NCI-H187 (cell line): ENCODE measurements around the gene IGFALS.
A peak's percentile ranks its signal among the peaks of the same experiment; 100 is the strongest.

Experiments
- DNase-seq, 2 experiments: peaks; one replicate each; lab custom pipeline; 2025; lab: John Stamatoyannopoulos, UW

IGFALS gene

DNA sequence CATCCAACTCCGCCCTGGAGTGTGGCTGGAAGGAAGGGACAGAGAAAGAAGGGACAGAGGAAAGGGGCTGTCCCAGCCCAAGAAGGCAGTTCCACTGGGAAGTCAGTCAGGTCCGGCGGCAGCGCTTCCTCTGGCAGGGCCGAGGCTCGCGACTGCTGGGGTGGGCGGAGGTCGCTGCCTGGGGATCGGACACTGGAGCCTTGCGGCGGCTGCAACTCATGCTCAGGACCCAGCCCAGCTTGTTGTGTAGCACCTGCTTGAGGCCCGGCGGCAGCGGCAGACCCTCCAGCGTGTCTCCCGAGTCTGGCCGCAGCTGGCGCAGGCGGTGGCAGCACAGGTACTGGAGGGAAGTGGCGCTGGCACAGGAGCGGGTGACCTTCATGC lies 16.5 kb downstream of the IGFALS start:
- DNase-seq = no peak

DNA sequence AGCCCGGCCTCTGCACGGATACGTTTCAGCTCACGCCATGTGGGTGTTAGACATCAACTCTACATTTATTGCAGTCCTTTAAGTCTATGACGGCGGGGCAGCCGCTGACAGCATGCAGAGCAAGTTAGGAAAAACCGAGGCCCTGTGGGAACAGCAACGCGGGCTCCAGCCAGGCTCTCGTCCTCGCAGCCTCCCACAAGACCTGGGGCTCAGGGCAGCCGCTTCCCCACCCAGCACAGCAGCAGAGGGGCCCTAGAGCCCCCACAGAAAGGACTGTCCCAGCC lies 16.9 kb downstream of the IGFALS start:
- no peak for DNase-seq

DNA sequence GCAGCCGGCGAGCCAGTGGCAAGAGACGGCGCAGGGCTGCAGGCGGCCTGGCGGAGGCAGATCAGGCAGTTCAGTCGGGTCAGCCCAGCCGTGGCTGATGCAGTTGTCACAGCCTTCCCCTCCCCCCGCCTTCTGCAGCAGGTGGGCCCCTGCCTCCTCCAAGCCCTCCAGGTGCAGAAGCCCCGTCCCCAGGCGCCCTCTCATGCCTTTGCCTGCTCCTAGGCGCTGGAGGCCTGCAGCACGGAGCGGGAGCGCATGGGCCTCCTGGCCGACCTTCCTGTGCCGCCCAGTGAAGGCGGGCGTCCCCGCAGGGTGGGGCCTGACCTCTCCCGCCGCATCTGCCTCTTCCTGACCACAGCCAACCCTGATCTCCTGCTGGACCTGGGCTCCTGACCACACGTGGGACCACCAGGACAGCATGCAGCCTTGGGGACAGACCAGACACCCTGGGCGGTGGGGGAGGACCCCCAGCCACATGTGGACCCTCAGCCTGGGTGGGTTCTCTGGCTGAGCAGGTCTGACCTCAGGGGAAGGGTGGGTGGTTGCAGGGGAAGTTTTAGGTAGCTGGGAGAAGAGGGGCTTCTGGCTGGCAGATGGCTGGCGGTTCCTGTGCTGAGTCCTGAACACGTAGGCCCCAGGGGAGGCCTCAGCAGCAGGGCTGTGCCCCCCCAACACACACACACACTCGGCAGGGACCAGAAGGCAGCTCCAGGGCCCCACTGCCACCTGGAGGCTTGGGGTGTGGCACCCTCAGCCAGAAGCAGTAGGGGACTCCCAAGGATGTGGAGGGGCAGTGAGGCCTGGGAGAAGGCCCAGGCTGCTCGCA lies 17.4 kb downstream of the IGFALS start:
- DNase-seq = no peak

DNA sequence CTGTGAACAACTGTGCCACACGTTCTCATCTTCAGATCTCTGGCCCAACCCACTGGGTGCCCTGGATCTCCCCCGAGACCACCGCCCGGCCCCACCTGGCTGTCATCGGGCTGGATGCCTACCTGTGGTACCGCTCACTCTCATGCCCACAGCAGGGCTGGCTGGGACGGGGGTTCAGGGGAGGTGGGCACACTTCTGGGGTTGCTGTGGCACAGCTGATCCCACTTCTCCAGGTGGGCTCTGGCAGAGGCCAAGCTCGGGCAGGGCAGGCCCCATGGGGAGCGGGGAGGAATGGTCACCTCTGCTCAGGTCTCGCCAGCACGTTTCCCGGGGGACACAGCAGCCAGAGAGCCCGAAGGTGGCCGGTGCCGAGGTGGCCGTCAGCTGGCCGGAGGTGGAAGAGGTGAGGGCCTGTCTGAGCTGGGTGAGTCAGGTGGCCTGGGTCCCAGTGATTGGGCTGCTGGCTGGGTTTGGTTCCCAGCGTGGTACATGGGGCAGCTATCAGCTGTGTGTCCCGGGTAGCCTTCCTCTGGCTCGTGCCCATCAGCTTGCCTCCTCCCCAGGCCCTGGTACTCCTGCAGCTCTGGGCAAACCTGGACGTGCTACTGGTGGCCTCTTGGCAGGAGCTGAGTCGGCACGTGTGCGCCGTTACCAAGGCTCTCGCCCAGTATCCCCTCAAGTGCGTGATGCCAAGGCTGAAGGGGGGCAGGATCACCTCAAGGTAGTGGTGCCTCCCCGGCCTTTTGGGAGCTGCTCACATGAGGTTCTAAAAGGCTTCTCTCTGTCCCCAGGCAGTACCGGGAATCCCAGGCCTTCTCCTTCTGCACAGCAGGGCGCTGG lies 18.3 kb downstream of the IGFALS start:
- no peak for DNase-seq

DNA sequence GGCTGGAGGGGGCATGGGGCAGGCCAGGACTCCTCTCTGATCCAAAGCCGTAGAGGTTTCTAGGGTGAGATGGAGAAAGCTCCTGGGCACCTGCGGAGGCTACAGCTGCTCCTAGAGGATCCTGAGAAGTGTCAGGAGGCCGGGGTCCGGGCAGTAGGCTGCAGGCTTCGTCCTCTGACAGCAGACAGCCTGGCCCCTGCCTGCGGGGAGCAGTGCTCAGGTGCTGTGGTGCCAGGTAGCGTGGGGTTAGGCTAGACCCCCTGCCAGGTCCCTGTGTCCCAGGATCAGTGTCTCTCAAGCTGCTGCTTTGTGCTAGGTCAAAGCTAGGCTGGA lies 19.1 kb downstream of the IGFALS start:
- DNase-seq = no peak

DNA sequence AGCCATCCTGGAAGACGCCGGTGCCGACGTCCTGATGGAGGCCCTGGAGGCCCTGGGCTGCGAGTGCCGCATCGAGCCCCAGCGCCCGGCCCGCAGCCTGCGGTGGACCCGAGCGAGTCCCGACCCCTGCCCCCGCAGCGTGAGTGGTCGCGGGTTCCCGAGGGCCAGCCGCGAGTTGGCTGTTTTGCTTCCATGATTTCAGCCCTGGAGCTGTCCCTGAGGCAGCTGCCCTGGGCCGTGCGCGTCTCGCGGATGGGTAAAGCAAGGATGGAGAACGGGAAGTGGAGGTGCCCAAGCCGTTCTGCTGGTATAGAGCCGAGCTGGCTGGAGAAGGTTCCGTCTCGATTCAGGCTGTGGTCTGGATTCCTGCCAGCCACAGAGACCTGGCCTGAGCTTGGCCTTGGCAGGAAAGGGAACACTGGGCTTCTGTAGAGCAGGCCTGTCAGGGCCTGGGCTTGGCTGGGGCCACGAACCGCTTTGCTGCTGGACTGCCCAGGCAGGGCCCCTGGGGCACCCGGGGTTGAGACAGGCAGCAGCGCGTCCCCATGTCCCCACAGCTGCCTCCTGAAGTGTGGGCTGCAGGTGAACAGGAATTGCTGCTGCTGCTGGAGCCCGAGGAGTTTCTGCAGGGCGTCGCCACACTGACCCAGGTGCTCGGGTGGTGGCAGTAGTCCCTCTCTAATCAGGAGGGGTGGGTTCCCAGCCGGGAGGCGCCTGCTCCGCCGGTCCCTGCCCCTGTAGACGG lies 19.6 kb downstream of the IGFALS start:
- DNase-seq = no peak

DNA sequence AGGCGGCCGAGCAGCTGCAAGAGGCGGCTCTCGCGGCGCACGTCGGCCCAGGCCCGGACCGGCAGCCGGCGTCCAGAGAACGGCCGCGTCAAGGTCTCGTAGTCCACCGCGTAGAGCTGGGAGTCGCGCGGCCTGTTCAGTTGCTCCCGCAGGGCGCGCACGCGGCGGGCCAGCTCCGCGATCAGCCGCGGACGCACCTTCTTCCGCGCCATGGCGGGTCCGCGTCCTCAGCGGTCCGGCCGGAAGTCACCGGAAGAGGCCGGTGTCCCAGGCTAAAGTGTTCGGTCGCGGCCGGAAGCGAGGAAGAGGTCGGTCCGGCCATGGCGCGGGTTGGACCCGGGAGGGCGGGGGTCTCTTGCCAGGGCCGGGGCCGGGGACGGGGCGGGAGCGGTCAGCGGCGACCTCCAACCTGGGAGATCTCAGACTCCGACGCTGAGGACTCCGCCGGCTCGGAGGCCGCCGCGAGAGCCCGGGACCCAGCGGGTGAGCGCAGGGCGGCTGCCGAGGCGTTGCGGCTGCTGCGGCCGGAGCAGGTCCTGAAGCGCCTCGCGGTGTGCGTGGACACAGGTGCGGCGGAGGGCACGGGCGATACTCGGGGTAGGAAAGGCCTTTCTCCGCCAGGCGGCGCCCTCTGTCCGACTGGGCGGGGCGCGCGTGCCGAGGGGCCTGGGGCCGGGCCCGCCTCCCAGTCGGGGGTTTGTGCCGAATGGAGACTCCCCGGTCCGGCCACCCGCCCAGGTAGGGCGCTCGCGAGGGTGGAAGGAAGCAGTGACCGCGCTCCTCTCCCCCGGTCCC lies 20.4 kb downstream of the IGFALS start, which contains the start of gene MRPS34:
Gene MRPS34, minus strand, starts transcription at position 227 of the 795 bp plus-strand sequence. Its CDS starts 15 bp downstream, at position 212.
- DNase-seq = peak; percentile 66 to 91

DNA sequence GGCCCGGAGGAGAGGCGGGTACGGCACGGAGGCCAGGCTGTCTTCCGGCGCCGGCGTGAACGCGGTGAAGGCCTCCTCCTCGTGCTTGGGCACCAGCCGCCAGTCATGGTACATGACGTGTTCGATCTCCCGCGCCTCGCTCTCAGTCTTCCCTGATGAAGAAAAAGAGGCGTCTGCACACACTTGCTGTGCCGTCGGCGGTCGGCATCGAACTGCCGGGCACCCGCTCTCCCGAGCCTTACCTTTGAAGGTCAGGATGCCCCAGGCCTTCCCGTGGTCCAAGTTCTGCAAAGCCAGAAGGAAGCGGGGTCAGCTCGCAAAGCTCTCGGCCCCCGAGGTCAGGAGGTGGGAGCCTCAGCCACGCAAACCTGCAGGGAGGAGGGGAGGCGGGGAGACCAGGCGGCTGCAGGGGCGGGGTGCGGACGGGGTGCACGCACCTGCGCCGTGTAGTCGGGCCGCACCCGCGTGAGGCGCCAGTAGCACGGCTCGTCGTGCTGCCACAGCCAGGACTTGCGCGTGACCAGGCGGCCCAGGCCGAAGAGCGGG lies 21.1 kb downstream of the IGFALS start, which contains the start of gene EME2:
Gene EME2, plus strand, starts transcription at position 449 of the 546 bp plus-strand sequence. CDS start 418 bp downstream, outside the sequence.
- DNase-seq = no peak

DNA sequence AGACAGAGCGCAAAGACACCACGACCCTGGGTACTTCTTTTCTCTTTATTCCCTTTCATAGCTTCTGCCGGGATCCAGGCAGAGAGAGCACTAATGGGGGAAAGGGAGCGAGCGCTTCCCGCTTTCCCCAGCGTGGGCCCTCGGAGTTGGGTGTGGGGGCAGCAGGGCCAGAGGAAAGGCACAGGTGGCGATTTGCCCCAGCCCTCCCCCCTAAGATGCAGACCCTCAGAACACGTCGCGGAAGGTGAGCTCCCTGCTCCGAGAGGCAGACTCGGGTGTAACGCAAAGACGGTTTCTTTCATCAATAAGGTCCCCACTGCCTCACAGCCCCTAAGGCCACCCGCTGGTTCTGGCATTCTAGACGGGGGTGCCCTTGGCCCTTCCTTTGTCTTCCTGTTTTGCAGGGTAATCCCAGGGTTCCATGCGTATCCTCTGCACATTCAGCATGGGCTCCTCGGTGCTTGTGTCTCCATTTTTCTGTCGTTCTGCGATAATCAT lies 21.6 kb downstream of the IGFALS start:
- DNase-seq = no peak

DNA sequence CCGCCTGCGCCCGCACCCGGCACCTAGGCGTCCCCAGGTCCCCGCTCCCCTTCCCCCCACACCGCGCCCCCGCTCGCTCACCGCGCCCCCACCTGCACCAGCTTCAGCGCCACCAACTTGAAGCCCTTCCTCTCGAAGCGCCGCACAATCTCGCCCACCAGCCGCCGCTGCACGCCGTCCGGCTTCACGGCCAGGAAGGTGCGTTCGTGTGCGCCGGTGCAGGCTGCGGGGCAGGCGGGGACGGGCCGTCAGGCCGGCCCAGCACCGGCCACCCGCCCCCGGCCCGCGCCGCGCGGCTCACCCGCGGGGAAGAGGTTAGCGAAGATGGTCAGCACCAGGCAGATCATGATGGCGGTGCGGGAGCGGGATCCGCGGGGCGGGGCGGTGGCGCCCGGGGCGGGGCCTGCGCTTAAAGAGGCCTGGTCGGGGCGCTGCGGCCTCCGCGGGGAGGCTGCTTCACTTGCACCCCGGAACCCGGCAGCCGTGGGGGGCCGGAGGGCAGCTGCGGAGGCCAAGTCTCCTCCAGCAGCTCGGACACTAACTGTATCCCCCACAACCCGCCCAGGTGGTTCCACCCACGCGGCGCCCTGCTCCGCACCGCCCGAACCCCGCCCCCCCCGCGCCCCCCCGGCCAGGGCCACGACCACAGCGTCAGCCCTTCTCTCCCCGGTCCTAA lies 22.2 kb downstream of the IGFALS start, which contains the start of gene NME3:
Gene NME3, minus strand, starts transcription at position 356 of the 676 bp plus-strand sequence. Its CDS starts 9 bp downstream, at position 347.
- peak; percentile 49 to 75 for DNase-seq

DNA sequence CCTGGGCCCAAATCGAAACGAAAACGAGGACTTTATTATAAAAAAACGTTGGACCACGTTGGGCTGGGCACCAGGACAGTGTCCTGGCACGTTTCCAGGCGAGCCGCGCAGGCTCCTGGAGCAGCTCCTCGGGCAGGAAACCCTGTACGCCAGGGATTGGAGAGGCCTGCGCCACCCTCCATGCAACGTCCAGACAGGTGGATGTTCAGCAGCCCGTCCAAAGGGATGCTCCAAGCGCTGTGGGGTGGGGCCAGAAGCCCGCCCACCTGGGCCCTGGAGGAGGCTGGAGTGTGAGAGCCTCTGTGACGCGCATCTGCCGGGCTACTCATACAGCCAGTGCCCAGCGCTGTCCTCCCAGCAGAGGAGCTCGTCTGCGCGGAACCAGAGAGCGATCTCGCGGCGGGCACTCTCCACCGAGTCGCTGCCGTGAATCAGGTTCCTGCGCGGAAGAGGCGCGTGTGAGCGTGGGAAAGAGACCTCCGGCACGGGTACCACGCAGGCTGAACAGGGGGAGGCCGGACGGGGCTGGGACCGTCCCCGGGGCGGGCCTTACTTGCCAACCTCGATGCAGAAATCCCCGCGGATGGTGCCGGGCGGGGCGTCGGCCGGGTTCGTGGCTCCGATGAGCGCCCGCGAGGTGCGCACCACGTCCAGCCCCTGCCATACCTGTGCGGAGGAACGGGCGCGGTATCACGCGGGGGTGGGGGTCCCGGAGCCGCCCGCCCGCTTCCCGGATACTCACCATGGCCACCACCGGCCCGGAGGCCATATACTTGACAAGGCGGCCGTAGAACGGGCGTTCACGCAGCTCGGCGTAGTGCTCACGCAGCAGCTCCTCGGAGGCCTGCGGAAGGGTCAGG lies 22.9 kb downstream of the IGFALS start:
- peak; percentile 88 to 95 for DNase-seq

DNA sequence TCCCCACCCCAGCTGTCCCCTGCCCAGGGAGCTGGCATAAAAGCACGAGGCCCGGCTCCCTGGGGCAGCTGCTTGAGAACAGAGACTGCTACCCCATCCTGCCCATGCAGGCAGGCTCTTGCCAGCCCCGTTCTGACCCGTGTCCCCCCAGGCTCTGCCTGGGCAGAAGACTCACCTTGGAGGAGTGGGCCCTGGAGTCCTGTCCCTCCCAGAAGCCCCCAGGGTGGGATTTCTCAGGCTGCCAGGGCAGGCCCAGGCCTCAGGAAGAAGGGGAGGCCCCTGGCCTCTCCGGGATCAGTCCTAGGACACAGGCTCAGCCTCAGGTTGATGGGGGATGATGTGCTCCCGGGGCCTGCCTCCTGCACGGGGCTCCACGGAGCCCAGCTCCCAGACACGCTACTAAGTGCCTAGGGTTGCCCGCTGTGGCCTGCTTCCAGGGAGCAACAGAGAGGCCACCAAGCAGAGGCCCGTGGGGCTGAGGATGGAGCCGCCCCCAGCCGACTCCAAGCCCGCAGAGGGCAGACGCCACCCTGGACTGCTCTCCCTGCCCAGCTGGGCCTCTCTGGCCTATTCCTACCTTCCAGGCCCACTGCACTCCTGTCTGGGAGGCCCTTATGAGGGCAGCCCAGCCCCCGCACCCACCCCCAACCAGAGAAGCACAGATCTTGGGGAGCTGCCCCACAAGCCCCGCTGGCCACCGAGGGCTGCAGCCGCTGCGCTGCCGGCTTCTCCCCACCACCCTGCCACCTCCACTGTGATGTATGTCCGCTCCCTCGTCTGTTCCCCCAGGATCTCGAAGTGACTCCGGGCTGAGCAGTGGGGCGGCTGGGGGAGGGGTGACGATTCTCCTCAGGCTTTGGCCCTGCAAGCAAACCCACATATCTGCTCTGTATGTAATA lies 23.9 kb downstream of the IGFALS start:
- DNase-seq = no peak

DNA sequence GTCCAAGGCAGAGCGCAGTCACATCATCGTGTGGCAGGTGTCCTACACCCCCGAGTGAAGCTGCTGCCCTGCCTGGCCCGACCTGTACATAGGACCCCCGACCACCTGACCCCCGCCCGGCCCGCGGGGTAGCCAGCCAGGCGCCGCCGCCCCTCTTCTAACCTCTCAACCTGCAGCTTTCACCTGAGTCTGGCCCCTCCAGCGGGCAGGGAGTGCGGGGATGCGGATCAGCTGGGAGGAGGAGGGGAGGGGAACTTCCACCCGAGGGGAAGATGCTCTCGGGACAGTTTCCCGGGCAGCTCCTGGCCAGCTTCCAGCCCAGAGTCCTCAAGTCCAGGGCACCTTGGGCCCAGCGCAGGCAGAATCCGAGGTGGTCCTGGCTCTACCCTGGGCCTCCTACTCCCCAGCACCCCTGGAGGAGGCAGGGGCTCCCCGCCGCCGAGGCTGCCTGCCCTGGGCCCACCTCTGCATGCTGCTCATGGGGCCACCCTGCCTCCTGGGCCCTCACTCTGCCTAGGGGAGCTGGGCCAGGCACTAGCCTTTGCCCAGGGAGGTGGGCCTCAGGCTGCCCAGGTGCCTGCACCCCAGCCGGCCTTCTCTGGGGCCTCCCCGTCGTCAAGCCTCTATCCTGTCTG lies 24.6 kb downstream of the IGFALS start:
- no peak for DNase-seq

DNA sequence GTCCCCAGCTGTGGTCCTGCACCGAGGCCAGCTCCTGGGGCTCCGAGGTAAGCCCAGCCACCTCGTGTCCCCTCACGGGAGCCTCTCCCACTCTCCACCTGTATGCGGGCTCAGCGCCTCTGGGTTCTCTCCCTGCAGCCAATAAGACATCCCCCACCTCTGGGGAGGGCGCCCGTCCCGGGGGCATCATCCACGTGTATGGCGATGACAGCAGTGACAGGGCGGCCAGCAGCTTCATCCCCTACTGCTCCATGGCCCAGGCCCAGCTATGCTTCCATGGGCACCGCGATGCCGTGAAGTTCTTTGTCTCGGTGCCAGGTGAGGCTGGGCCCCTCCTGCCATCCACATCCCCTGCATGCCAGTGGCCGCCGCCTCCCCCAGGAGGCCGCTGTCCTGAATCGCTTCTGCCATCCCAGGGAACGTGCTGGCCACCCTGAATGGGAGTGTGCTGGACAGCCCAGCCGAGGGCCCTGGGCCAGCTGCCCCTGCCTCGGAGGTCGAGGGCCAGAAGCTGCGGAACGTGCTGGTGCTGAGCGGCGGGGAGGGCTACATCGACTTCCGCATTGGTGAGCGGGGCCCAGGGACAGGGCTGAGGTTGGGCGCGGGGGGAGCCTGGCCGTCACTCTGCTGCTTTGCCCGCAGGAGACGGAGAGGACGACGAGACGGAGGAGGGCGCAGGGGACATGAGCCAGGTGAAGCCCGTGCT lies 25.3 kb downstream of the IGFALS start:
- DNase-seq = no peak

DNA sequence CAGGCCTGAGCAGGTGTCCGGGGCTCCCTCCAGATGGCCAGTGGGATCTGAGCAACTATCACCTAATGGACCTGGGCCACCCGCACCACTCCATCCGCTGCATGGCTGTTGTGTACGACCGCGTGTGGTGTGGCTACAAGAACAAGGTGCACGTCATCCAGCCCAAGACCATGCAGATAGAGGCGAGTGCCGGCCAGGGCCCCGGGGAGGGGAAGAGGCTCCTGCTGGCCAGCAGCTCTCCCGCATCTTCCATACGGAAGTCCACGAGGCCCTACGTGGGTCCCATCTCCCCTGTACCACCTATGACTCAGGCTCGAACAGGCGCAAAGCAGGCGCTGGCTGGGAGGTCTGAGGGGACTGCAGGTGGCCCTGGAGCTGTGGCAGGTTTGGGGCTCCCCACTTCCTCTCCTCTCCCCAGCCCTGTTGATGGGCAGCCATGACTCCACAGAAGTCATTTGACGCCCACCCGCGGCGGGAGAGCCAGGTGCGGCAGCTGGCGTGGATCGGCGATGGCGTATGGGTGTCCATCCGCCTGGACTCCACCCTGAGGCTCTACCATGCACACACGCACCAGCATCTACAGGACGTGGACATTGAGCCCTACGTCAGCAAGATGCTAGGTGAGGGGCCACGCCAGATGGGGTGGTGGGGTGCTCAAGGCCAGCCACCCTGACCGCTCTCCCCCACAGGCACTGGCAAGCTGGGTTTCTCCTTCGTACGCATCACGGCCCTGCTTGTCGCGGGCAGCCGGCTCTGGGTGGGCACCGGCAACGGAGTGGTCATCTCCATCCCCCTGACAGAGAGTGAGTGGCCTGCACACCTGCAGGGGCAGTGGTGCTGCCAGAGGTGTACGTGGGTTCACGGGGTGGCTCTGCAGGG lies 26.1 kb downstream of the IGFALS start:
- DNase-seq = no peak

DNA sequence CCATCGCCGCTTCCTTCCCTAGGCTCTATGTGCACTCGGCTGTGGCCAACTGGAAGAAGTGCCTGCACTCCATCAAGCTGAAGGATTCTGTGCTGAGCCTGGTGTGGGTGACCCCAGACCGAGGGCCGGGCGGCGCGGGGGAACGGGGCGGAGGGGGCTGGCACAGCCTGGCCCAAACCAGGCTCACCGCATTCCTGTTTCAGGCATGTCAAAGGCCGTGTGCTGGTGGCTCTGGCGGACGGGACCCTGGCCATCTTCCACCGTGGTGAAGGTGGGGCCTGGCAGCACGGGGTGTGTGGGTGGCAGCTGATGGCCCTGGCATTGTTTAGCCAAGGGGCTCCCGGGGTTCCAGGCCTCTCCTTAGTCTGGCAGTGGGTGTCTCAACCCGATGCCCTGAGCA lies 26.8 kb downstream of the IGFALS start:
- DNase-seq = no peak
